Head of caudate nucleus (tissue), 42 donors: Measurements from ENCODE around the gene PEX6.
A peak's percentile ranks its signal among the peaks of the same experiment; 100 is the strongest.
"Not testable (repeated sequence)": the region's sequence is repeated elsewhere in the genome, so short reads cannot be mapped to it uniquely, and the experiment has no call there.

ENCODE experiments used
- DNase-seq, 42 donors: peaks; one replicate each; pipeline versions ENCODE4 v3.0.0 to v3.0.0-alpha.2; 2020 to 2021; ENCODE audit warnings: mixed read lengths in 7 of 42
- intact Hi-C: fragments of 100-400 bp; cut with DNase I; formaldehyde crosslinking; loops from one replicate; pipeline ENCODE4 v1.15.0; 2022

Gene PEX6

GRCh38 chr6:42969934-42970333, 9.0 kb downstream of the PEX6 start:
- intact Hi-C loops = no loop called here
- peak in 16 of 42 donors; percentile 25 to 66 (median 48) for DNase-seq

DNA sequence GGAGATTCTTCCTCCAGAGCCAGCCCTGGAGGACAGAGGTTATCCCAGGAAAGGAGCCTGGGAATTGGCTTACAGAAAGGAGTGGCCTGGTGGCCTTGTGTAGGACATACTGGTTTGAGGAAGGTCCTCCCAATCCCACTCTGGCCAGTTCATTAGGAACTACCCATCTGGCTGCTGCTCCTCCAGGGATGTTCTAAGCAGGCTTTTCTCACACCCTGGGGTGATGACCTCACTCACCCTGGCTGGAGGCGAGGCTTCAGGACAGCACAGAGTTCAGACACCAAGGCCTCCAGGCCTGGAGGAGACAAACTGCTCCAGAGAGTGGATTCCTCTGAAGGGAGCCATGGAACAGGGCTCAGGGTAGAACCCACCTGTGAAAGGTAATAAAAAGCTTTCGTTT, 9.6 kb downstream of the PEX6 start:
- no peak for DNase-seq
- intact Hi-C loops = no loop called here

DNA sequence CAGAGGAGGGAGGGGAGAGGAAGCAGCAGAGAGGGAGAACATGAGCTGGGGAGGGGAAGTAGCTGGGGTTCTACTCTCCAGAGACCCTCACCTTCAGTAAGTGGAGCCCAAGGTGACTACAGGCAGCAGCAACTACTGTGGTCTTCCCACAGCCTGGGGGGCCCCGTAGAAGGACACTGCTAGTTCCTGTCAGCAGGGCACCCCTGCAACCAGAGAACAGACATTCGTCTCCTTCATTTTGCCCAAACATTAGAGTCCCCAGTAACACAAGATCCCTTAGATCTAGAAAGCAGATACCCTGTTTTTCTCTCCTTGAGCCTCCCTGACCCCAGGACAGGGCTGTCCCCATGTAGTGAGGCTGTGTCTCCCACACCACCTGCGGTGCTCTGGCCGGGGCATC, 10.2 kb downstream of the PEX6 start:
- intact Hi-C loops = no loop called here
- no peak for DNase-seq

DNA sequence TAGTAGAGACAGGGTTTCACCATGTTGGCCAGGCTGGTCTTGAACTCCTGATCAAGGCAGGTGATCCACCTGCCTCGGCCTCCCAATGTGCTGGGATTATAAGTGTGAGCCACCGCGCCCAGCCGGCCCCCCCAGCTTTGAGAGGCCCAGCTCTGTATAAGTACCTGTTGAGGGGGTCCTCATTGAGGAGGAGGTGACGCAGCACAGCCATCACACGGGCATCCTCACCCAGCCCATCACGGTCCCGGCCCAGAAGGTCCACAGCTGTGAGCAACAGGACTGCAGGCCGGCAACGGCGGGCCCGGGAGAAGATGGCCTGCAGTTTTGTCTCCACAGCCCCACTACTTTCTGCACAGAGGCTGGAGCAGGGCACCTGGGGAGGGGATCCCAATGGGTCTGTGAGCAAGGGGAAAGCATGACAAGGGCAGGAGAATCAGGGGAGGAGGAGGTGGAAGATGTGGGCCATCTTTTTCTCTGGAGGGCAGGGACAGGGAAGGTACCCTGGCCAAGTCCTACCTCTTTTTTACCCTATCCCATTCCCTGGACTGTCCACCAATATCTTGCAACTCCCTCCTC, 10.8 kb downstream of the PEX6 start:
- intact Hi-C loops = no loop called here
- DNase-seq = no peak

- intact Hi-C loops = no loop called here
- DNase-seq = no peak
Observed at GRCh38 chr6:42967228-42967627, 11.8 kb downstream of the PEX6 start.

DNA sequence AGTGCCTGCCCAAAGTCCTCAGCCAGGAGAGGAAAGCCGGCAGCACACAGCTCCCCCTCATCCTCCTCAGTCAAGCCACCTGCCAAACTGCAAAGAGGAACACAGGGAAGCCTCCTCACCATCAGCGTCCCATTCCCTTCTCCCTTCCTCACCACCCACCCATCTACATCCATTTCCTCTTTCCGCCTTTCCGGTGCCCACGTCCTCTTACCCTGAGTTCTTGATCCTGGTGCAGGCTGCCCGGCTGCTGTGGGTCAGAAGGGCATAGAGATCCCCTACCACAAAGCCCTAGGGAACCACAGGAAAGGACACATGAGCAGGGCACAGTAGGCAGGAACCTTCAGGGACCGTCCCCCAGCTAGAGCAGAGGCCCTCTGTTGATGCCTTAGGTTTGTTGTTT, 12.4 kb downstream of the PEX6 start:
- no peak for DNase-seq
- intact Hi-C loops = no loop called here

DNA sequence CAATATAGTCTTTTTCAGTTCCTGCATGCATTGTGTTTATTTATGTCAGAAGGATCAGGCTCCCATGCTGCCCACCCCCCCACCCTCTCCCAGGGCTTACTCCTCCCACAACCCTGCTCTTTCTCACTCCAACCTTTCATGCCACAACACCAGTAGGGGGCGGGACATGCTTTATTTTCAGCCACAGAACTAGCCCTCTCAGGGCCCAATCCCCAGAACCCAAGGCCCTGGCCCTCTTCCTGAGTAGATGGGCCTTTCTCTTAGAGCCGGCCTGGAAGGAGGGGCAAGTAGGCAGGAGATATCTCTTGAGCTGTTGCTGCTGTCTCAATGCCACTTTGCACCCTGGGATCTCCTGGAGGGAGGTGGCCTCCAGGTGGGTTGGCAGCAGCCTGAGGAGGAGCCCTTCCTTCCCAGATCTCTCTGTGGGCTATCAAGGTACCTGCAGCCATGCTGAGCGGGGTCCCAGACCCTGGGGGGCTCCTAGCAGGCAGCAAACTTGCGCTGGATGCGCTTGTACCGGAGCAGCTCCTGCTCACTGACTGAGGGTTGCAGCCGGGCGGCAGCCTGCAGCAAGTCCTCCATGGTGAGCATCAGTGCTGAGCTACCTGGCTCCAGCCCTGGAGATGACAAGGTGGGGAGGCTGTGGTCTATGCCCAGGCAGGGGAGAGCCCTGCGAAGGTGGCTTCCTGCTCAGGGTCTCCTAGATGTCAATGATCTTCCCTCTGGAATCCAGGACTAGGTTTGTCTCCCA, 15.0 kb downstream of the PEX6 start:
- intact Hi-C loops = no loop called here
- peak in 10 of 42 donors; percentile 14 to 57 (median 41) for DNase-seq

DNA sequence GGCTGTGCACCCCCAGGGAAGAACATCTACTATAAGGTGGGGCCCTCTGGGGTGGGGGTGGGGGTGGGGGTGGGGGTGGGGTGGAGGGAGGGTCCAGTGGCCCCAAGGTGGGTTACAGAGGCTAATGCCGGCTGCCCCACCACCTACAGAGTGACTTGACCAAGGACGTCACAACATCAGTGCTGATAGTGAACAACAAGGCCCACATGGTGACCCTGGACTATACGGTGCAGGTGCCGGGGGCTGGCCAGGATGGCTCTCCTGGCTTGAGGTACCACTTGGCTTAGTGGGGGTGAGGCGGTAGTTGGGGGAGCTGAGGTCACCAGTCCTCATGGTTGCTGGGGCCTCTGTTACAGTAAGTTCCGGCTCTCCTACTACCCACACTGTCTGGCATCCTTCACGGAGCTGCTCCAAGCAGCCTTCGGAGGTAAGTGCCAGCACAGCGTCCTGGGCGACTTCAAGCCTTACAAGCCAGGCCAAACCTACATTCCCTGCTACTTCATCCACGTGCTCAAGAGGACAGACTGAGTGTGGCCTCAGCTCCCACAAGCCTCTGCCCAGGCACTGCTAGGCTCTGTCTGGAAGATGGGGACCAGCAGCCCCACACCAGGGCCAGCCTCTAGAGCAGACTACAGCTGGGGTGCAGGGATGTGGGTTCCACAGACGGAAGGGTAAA, 15.7 kb downstream of the PEX6 start:
- intact Hi-C loops = no loop called here
- DNase-seq = no peak

GRCh38 chr6:42962502-42963178, 16.3 kb downstream of the PEX6 start:
- intact Hi-C loops = no loop called here
- DNase-seq = no peak

- DNase-seq = peak in 2 of 42 donors; percentile 13 to 24
- intact Hi-C loops = no loop called here
Observed at GRCh38 chr6:42962096-42962495, 16.9 kb downstream of the PEX6 start.

DNA sequence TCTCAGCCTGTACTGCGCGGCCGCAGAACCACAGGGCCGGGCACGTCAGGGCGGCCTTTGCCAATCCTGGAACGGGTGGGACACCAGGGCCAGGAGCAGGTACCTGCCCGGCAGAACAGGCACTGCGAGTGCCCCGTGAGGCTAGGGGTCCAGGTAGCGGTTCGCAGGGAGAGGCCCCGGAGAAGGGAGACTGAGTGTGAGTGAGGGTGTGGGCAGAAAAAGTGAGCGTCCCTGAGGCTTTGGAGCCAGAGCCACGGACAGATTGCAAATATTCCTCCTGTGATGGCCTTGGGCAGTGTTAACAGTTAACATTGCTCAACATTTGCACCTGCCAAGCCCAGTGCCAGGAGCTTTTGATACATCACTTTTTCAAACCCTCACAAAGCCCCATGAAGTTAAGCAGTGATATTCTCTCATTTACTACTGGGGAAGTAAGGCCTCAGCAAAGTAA, 17.9 kb downstream of the PEX6 start:
- no peak for DNase-seq
- intact Hi-C loops = no loop called here

- DNase-seq = peak in 8 of 42 donors; percentile 11 to 39 (median 19)
Observed at GRCh38 chr6:42960243-42961019, 18.6 kb downstream of the PEX6 start, which contains the start of gene GNMT. Gene GNMT (plus strand): TSS chr6:42960754. CDS start chr6:42960768, 14 bp downstream.

DNA sequence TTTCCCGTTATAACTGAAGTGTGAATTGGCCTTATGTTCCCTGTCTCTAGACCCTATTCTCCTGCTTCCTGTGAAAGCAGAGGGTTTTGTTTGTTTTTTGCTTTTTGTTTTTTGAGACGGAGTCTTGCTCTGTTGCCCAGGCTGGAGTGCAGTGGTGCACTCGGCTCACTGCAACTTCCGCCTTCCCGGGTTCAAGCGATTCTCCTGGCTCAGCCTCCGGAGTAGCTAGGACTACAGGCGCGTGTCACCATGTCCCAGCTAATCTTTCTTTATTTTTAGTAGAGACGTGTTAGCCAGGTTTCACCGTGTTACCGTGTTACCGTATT, 19.1 kb downstream of the PEX6 start:
- no peak for DNase-seq
- intact Hi-C loops = no loop called here

More at GRCh38 chr6:42960243-42961019, 18.6 kb downstream of the PEX6 start, which contains the start of gene GNMT:
- intact Hi-C loops = no loop called here

- intact Hi-C loops = no loop called here
- DNase-seq = no peak
Observed at GRCh38 chr6:42958125-42958524, 20.9 kb downstream of the PEX6 start.

DNA sequence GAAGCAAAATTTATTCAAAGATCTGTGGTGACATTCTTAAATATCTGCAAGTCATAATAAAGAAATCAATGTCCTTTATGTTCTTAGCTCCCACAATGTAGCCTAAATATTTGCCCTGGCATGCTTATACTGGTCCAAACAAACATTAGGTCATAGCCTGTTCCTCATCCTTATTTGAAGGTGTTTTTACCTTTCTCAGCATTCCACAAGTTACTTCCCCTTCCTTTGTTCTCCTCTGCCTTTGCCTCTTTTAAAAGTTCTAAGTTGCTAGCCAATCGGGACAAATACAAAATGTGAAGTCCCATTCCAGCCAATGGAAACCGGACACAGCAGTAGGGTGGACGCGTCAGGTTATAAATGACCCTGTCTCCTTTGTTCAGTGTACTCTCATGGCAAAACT, 24.6 kb downstream of the PEX6 start:
- DNase-seq, intact Hi-C loops: not testable (repeated sequence)

- intact Hi-C loops = no loop called here
- no peak for DNase-seq
Observed at GRCh38 chr6:42952389-42952788, 26.6 kb downstream of the PEX6 start.

- intact Hi-C loops = no loop called here
- DNase-seq = no peak
Observed at GRCh38 chr6:42947950-42948349, 31.0 kb downstream of the PEX6 start.

DNA sequence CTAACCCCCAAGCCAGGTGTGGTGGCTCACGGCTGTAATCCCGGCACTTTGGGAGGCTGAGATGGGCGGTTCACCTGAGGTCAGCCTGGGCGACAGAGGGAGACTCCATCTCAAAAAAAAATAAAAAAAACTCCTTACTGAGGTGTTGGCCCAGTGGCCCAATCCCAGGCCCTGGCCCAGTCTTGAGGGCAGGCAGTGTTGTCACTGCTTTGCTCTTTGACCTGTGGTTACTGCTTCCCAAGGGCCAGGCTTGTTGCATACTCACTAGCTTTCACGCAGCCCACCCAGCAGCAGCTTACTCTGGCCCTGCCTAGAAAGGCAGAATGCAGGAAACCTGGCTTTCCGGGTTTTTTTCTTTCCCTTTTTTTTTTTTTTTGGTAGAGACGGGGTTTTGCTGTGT, 36.5 kb downstream of the PEX6 start:
- intact Hi-C loops = no loop called here
- no peak for DNase-seq

- intact Hi-C loops, DNase-seq: not testable (repeated sequence)
Observed at GRCh38 chr6:42941356-42941755, 37.6 kb downstream of the PEX6 start.
